Measurements from ENCODE around the gene PIP4K2A. TPM values are rescaled to one million over a fixed set of nuclear protein-coding genes. Genes with fewer than 3 reads are reported as not detected.
"Not testable (repeated sequence)": the region's sequence is repeated elsewhere in the genome, so short reads cannot be mapped to it uniquely, and the experiment has no call there.

PIP4K2A gene
- total RNA-seq, 2 experiments from 2014 or later = 107 to 108 TPM

DNA sequence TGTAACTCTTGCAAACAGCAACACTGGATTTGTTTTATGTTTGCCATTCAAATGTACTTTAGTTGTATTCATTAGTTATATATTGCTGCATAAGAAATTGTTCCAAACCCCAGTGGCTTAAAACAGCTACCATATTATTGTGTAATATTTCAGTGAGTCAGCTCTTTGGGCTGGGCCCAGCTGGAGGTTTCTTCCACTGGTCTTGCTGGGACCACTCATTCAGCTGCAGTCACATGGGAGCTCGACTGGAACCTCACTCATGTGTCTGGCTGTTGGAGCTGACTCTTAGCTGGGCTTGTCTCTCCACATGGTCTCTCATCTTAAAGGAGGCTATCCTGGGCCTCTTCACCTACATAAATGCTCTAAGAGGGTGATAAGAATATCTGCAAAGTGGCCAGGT is 23.2 kb upstream of the PIP4K2A start:
- H3K27ac Mint-ChIP-seq = no peak overlapping the region
- H3K4me1 Mint-ChIP-seq (ENCODE audit: low read depth) = no peaks in the 10 kb centered on the region
- ChIA-PET CTCF (no interaction called here), POLR2A (interaction anchor here (0.5 kb wide), 1 partner anchor 25 kb away, joined by 3 read pairs; no protein-coding TSS in a partner anchor)
- H3K9me3 Mint-ChIP-seq = no peaks in the 10 kb centered on the region
- no peak for DNase-seq
- no peak overlapping the region for H3K4me3 Mint-ChIP-seq
- H3K27me3 Mint-ChIP-seq = peaks cover 3% of the 10 kb centered on the region
- H3K36me3 Mint-ChIP-seq = no peaks in the 10 kb centered on the region
- intact Hi-C loops (cut with micrococcal nuclease) = no loop called here

DNA sequence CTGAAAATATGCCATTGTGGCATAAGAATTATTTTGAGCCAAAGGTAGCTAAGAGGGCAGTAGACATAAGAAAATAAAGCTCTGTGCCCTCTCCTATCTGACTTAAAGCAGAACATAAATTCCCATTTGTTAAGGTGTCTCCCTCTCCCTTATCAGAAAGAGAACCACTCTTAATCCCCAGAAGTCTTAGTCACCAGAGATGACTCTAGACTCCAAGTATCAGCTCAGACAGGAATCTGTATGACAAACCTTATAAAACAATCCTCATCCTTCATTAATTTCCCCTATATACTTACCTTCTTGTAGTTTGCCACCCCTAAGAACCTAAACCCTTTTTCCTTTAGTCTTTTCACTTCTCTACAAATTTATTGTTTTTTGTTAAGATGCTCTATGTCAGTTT is 21.8 kb upstream of the PIP4K2A start:
- Mint-ChIP-seq H3K4me1 (ENCODE audit: low read depth) (no peaks in the 10 kb centered on the region), H3K9me3 (no peaks in the 10 kb centered on the region), H3K36me3 (no peaks in the 10 kb centered on the region), H3K27ac (no peak overlapping the region), H3K4me3 (no peak overlapping the region), H3K27me3 (peaks cover 3% of the 10 kb centered on the region)
- ChIA-PET CTCF (no interaction called here), POLR2A (no interaction called here)
- DNase-seq = no peak
- intact Hi-C loops (cut with micrococcal nuclease) = no loop called here

DNA sequence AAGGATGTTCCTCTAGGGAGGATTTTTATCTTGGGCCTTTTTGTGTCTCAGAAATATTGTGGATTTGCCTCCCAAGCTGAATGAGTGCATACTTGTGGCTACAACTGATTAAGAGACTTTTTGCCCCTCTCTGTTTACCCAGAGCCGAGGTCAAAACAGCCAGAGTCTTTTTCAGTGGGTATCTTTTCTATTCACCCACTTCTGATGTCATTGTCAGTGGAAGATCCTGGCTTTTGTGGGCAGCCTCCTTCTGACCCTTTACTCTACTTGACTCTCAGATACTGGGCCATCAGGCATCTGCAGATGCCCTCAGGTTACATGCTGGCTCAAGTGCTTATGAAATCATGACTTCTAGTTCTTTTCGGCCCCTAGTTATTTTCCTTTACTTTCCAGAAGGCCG is 19.6 kb upstream of the PIP4K2A start:
- ChIA-PET CTCF (no interaction called here), POLR2A (no interaction called here)
- no peaks in the 10 kb centered on the region for H3K9me3 Mint-ChIP-seq
- no peak for DNase-seq
- peaks cover 3% of the 10 kb centered on the region for H3K27me3 Mint-ChIP-seq
- H3K4me3 Mint-ChIP-seq = no peak overlapping the region
- H3K36me3 Mint-ChIP-seq = no peaks in the 10 kb centered on the region
- intact Hi-C loops (cut with micrococcal nuclease) = no loop called here
- H3K4me1 Mint-ChIP-seq (ENCODE audit: low read depth) = no peaks in the 10 kb centered on the region
- no peak overlapping the region for H3K27ac Mint-ChIP-seq

DNA sequence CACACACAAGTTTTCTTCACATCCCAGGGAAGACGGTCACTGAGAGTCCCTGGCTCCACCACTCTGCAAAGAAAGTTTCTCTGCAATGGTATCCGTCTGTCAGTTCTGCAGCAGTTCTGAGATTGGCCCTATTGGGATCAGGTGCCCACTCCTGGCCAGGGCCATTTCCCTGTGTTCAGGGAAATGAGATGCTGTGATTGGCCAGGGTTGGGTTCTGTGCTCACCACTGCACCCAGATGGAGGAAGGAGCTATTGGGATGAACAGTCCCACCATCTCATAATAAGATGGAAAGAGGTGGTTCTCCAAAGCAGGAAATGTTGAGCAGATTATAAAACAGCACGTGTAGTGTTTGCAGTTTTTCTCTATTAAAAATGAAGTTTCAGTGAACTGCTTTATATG is 13.3 kb upstream of the PIP4K2A start:
- ChIA-PET POLR2A (interaction anchor here (0.5 kb wide), 1 partner anchor 89 kb away, joined by 5 read pairs; no protein-coding TSS in a partner anchor), CTCF (interaction anchor here (1.1 kb wide), 1 partner anchor 9 kb away, joined by 6 read pairs; no protein-coding TSS in a partner anchor)
- Mint-ChIP-seq H3K9me3 (no peaks in the 10 kb centered on the region), H3K4me3 (no peak overlapping the region), H3K4me1 (ENCODE audit: low read depth) (peaks cover 13% of the 10 kb centered on the region), H3K36me3 (no peaks in the 10 kb centered on the region), H3K27ac (no peak overlapping the region), H3K27me3 (no peaks in the 10 kb centered on the region)
- no peak for DNase-seq
- intact Hi-C loops (cut with micrococcal nuclease) = no loop called here

DNA sequence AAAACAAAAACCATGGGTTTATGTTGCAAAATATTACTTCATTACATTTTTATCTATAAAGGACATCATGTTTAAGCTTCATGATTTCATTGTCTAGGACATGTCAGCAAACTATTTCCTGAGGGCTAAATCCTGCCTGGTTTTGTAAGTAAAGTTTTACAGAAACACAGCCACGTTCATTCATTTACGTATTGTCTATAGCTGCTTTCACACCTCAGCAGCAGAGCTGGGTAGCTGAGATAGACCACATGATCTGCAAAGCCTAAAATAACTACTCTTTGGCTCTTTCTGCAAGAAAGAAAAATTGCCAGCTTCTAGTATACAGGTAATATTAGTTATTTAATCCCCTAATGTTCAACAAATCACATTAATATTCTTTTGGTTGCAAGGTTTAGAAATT is 12.7 kb upstream of the PIP4K2A start:
- H3K27ac Mint-ChIP-seq = no peak overlapping the region
- H3K27me3 Mint-ChIP-seq = no peaks in the 10 kb centered on the region
- no peaks in the 10 kb centered on the region for H3K36me3 Mint-ChIP-seq
- DNase-seq = no peak
- intact Hi-C loops (cut with micrococcal nuclease) = no loop called here
- ChIA-PET CTCF (interaction anchor here (1.1 kb wide), 1 partner anchor 9 kb away, joined by 6 read pairs; no protein-coding TSS in a partner anchor), POLR2A (interaction anchor here (0.5 kb wide), 1 partner anchor 88 kb away, joined by 5 read pairs; no protein-coding TSS in a partner anchor)
- H3K4me3 Mint-ChIP-seq = no peak overlapping the region
- no peaks in the 10 kb centered on the region for H3K9me3 Mint-ChIP-seq
- H3K4me1 Mint-ChIP-seq (ENCODE audit: low read depth) = peaks cover 13% of the 10 kb centered on the region

DNA sequence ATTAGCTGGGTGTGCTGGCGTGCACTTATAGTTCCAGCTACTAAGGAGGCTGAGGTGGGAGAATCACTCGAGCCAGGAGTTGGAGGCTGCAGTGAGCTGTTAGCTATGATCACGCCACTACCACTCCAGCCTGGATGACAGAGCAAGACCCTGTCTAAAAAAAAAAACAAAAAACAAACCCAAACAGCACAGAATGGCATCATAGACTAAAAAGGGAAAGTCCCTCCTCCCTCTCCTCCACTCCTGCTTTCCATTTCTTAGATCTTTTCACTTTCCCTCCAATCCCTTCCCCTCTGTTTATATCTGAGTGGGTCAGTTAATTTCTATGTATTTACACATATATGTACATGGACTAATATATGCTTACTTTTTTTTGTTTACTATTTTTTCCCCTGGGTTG is 10.4 kb upstream of the PIP4K2A start:
- H3K4me1 Mint-ChIP-seq (ENCODE audit: low read depth) = peaks cover 14% of the 10 kb centered on the region
- intact Hi-C loops (cut with micrococcal nuclease) = no loop called here
- CTCF ChIA-PET = no interaction called here
- H3K9me3 Mint-ChIP-seq = no peaks in the 10 kb centered on the region
- H3K36me3 Mint-ChIP-seq = no peaks in the 10 kb centered on the region
- H3K27me3 Mint-ChIP-seq = no peaks in the 10 kb centered on the region
- POLR2A ChIA-PET = interaction anchor here (0.9 kb wide), 1 partner anchor 31 kb away, joined by 3 read pairs; no protein-coding TSS in a partner anchor
- H3K27ac Mint-ChIP-seq = no peak overlapping the region
- no peak overlapping the region for H3K4me3 Mint-ChIP-seq
- no peak for DNase-seq

DNA sequence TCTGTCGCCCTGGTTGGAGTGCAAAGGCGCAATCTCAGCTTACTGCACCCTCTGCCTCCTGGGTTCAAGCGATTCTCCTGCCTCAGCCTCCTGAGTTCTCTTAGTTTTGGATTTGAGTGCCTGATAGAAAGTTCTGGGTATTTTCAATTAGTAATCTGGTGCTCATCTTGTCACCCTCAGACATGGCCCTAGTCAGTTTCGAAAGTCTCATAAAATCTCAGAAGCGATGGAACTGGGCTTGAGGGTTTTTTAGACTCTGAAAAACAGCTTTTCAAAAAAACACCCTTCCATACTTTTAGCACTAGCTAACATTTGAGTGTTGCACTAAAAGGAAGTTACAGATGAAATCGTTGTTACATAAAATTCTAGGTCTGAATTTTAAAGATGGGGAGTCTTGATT is 9.4 kb upstream of the PIP4K2A start:
- no peaks in the 10 kb centered on the region for H3K36me3 Mint-ChIP-seq
- H3K27ac Mint-ChIP-seq = no peak overlapping the region
- intact Hi-C loops (cut with micrococcal nuclease) = no loop called here
- no peak for DNase-seq
- POLR2A ChIA-PET = no interaction called here
- no peaks in the 10 kb centered on the region for H3K27me3 Mint-ChIP-seq
- CTCF ChIA-PET = no interaction called here
- H3K4me1 Mint-ChIP-seq (ENCODE audit: low read depth) = peaks cover 14% of the 10 kb centered on the region
- H3K9me3 Mint-ChIP-seq = no peaks in the 10 kb centered on the region
- no peak overlapping the region for H3K4me3 Mint-ChIP-seq

DNA sequence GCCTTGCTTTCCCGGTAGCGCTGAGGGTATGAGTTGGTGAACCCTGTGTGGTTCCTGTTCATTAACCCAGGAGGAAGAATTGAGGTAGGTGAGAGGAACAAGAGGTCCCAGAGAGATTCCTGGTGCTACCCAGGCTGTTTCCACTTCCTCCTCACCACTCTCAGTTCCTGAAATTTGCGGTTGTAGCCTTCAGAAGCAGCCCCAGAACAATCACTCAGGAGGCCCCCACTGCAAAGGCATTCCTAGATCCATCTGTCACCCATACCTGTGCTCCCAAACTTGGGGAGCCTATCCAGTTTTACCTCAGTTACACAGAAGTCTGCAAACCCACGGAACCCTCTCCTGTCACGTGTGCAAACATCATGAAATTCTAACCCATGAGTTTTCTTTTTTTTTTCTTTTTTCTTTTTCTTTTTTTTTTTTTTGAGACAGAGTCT is 9.0 kb upstream of the PIP4K2A start:
- no peaks in the 10 kb centered on the region for H3K36me3 Mint-ChIP-seq
- no peaks in the 10 kb centered on the region for H3K9me3 Mint-ChIP-seq
- H3K4me3 Mint-ChIP-seq = no peak overlapping the region
- H3K27me3 Mint-ChIP-seq = no peaks in the 10 kb centered on the region
- H3K4me1 Mint-ChIP-seq (ENCODE audit: low read depth) = peaks cover 14% of the 10 kb centered on the region
- ChIA-PET CTCF (no interaction called here), POLR2A (no interaction called here)
- intact Hi-C loops (cut with micrococcal nuclease) = no loop called here
- DNase-seq = no peak
- no peak overlapping the region for H3K27ac Mint-ChIP-seq

DNA sequence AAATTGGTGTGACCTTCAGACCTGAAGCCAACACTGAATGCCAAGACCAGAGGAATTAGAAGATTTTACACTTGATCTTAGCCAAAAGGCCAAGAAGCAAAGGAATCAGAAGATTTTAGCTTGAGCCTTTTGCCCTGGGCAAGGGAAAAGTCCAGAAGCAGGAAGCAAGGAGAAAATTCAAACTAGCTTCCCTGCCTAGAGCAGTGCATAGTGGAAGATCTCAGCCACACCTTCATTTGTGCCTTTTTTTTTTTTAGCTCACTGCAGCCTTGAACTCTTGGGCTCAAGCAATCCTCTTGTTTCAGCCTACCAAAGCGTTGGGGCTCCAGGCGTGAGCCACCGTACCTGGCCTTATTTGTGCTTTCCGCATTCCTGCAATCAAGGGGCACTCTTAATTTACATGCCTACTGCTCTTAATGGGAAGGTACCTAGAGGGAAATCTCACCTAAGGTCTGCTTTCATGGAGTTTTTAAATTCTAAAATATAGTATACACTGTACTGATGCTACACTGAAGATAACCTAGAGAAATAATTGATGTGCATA is 8.3 kb upstream of the PIP4K2A start:
- intact Hi-C loops (cut with micrococcal nuclease) = no loop called here
- Mint-ChIP-seq H3K27me3 (no peaks in the 10 kb centered on the region), H3K4me3 (no peak overlapping the region), H3K9me3 (no peaks in the 10 kb centered on the region), H3K27ac (no peak overlapping the region), H3K4me1 (ENCODE audit: low read depth) (peaks cover 14% of the 10 kb centered on the region), H3K36me3 (no peaks in the 10 kb centered on the region)
- ChIA-PET CTCF (no interaction called here), POLR2A (no interaction called here)
- DNase-seq = no peak

DNA sequence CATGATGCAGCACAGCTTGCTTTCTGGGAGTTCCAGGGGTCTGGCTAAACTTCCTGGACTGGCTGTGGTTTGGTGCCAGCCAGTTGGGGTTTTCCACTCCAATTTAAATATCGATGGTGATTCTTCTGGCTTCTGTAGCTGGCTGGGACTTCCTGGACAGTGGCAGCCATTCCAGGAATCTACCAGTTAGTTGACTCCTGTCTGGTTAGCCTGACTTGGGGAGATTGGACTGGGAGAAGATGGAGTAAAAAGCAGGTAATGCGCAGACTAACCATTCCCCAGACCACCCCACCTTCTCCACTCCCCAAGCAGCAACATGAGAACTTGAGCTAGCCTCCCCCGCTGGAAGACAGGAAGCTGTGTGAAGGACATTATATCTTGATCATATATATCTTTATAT is 6.3 kb upstream of the PIP4K2A start:
- H3K9me3 Mint-ChIP-seq = no peaks in the 10 kb centered on the region
- no peaks in the 10 kb centered on the region for H3K27me3 Mint-ChIP-seq
- POLR2A ChIA-PET = no interaction called here
- no peak overlapping the region for H3K4me3 Mint-ChIP-seq
- no peak for DNase-seq
- H3K4me1 Mint-ChIP-seq (ENCODE audit: low read depth) = peaks cover 14% of the 10 kb centered on the region
- CTCF ChIA-PET = interaction anchor here (0.5 kb wide), 1 partner anchor 69 kb away, joined by 3 read pairs; no protein-coding TSS in a partner anchor
- H3K36me3 Mint-ChIP-seq = no peaks in the 10 kb centered on the region
- no peak overlapping the region for H3K27ac Mint-ChIP-seq
- intact Hi-C loops (cut with micrococcal nuclease) = no loop called here

DNA sequence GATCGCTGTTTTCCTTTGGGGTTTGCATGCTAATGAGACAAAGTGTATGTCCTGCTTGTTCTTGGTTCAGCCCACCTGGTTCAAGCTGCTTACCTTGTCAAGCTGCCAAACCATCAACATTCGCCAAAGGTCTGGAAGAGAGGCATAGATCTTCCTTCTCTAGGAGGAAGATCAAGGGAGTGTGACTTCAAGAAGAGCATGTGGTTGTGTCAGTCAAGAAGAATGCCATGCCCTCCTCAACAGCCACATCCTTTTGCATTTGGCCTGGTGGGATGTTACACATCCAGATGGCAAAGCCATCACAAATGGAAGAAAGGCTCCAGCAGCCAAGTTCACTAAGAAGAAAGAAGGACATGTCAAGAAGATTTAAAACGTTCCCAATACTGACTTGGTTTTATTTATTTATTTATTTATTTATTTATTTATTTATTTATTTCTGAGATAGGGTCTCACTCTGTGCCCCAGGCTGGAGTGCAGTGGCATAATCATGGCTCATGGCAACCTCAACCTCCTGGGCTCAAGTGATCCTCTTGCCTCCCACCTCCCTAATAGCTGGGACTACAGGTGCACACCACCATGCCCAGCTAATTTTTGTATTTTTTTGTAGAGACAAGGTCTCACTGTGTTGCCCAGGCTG is 5.1 kb upstream of the PIP4K2A start:
- Mint-ChIP-seq H3K27ac (no peak overlapping the region), H3K9me3 (no peaks in the 10 kb centered on the region), H3K27me3 (no peaks in the 10 kb centered on the region), H3K36me3 (no peaks in the 10 kb centered on the region), H3K4me3 (no peak overlapping the region), H3K4me1 (ENCODE audit: low read depth) (peaks cover 19% of the 10 kb centered on the region)
- ChIA-PET CTCF (no interaction called here), POLR2A (no interaction called here)
- DNase-seq = no peak
- intact Hi-C loops (cut with micrococcal nuclease) = loop anchor here (10.0 kb wide), 1 partner anchor 285 kb away; no protein-coding TSS in a partner anchor

DNA sequence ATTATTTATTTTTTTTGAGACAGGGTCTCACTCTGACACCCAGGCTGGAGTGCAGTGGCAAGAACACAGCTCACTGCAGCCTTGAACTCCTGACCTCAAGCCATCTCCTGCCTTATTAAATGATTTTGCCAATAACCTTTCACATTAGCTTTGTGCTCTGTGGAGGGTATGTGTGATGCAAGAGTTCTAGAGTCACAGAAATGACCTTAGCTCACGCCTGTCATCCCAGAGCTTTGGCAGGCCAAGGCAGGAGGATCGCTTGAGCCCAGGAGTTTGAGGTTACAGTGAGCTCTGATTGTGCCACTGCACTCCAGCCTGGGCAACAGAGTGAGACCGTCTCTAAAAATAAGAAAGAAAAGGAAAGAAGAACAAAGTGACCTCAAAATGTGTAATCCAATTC is 4.3 kb upstream of the PIP4K2A start:
- H3K4me1 Mint-ChIP-seq (ENCODE audit: low read depth) = peaks cover 12% of the 10 kb centered on the region
- H3K27me3 Mint-ChIP-seq = not testable (repeated sequence)
- POLR2A ChIA-PET = interaction anchor here (0.6 kb wide), 1 partner anchor 14 kb away, joined by 3 read pairs; no protein-coding TSS in a partner anchor

More for the DNA sequence above, 4.3 kb upstream of the PIP4K2A start:
- not testable (repeated sequence) for DNase-seq, H3K27ac Mint-ChIP-seq, H3K36me3 Mint-ChIP-seq, H3K4me3 Mint-ChIP-seq, H3K9me3 Mint-ChIP-seq
- CTCF ChIA-PET = interaction anchor here (0.9 kb wide), 1 partner anchor 8 kb away, joined by 6 read pairs; no protein-coding TSS in a partner anchor
- intact Hi-C loops (cut with micrococcal nuclease) = loop anchor here (10.0 kb wide), 1 partner anchor 284 kb away; no protein-coding TSS in a partner anchor
